ENCODE data around the gene OR11L1.

Gene OR11L1

GRCh38 chr1:247845693-247846017 lies 4.0 kb upstream of the OR11L1 start:
- ChIA-PET POLR2A (no interaction called here), CTCF (no interaction called here)
- TF ChIP-seq CTCF (IDR thresholded peaks at IDR 0.05; ENCODE audit: control extremely low read depth, extremely low read depth, low read depth, missing control alignments) = no peak
- no peak for DNase-seq (ENCODE audit: extremely low spot score)

GRCh38 chr1:247845011-247845692 lies 3.5 kb upstream of the OR11L1 start:
- CTCF ChIA-PET = no interaction called here

GRCh38 chr1:247843411-247843810 lies 1.7 kb upstream of the OR11L1 start:
- no peak for DNase-seq (ENCODE audit: extremely low spot score)
- ChIA-PET CTCF (interaction anchor here (1.3 kb wide), 1 partner anchor 27 kb away, joined by 3 read pairs; no protein-coding TSS in a partner anchor), POLR2A (no interaction called here)
- no peak for TF ChIP-seq CTCF (IDR thresholded peaks at IDR 0.05; ENCODE audit: control extremely low read depth, extremely low read depth, low read depth, missing control alignments)

More at GRCh38 chr1:247845011-247845692, 3.5 kb upstream of the OR11L1 start:
- POLR2A ChIA-PET = no interaction called here
- DNase-seq (ENCODE audit: extremely low spot score) = no peak
- no peak for TF ChIP-seq CTCF (IDR thresholded peaks at IDR 0.05; ENCODE audit: control extremely low read depth, extremely low read depth, low read depth, missing control alignments)

- POLR2A ChIA-PET = interaction anchor here (0.5 kb wide), 1 partner anchor 1141 kb away, joined by 3 read pairs; no protein-coding TSS in a partner anchor
Observed at GRCh38 chr1:247840818-247841217, 878 bp downstream of the OR11L1 start.

GRCh38 chr1:247833601-247834000 lies 8.1 kb downstream of the OR11L1 start:
- no peak for DNase-seq (ENCODE audit: extremely low spot score)
- TF ChIP-seq CTCF (IDR thresholded peaks at IDR 0.05; ENCODE audit: control extremely low read depth, extremely low read depth, low read depth, missing control alignments) = no peak
- POLR2A ChIA-PET = no interaction called here
- CTCF ChIA-PET = no interaction called here

More at GRCh38 chr1:247840818-247841217, 878 bp downstream of the OR11L1 start:
- CTCF ChIA-PET = no interaction called here
- no peak for TF ChIP-seq CTCF (IDR thresholded peaks at IDR 0.05; ENCODE audit: control extremely low read depth, extremely low read depth, low read depth, missing control alignments)
- no peak for DNase-seq (ENCODE audit: extremely low spot score)

- no peak for TF ChIP-seq CTCF (IDR thresholded peaks at IDR 0.05; ENCODE audit: control extremely low read depth, extremely low read depth, low read depth, missing control alignments)
- CTCF ChIA-PET = interaction anchor here (1.1 kb wide), 1 partner anchor 30 kb away, joined by 3 read pairs; no protein-coding TSS in a partner anchor
- POLR2A ChIA-PET = no interaction called here
- DNase-seq (ENCODE audit: extremely low spot score) = no peak
Observed at GRCh38 chr1:247829656-247830055, 12.0 kb downstream of the OR11L1 start.

All from GM10248 (cell line).